ENCODE results near the gene TNS1. TPM values are rescaled to one million over a fixed set of nuclear protein-coding genes. Genes with fewer than 3 reads are reported as not detected.

TNS1 gene
- total and polyA plus RNA-seq, 10 of the 15 experiments (the other 5 are each of a cell fraction or from before 2014, with no cell fraction given): 0.05 to 0.44 TPM; not detected in 8

- DNase-seq (ENCODE audit: low read depth, low spot score) (no peak), FAIRE-seq (no peak), ATAC-seq (no peak)
- Histone ChIP-seq H3K9ac (ENCODE audit: control insufficient read depth, insufficient read depth, low read length) (no peak overlapping the region), H3K9me3 (replicated peaks; ENCODE audit: control insufficient read depth, insufficient read depth, low read length) (no peaks in the 10 kb centered on the region), H4K20me1 (ENCODE audit: control insufficient read depth, insufficient read depth) (no peaks in the 10 kb centered on the region), H3K36me3 (ENCODE audit: control insufficient read depth in 2 of 2, insufficient read depth in 2 of 2, low read length in 1 of 2) (no peaks in the 10 kb centered on the region), H3K27me3 (replicated peaks in 1 of 2; ENCODE audit: control insufficient read depth in 2 of 2, insufficient read depth in 2 of 2, low read length in 1 of 2) (peaks cover 0 to 2% of the 10 kb centered on the region in 2 experiments; a peak in 1 of 4 replicates), H3K4me1 (ENCODE audit: control insufficient read depth, insufficient read depth, low read length) (no peaks in the 10 kb centered on the region), H3K4me2 (ENCODE audit: control insufficient read depth, insufficient read depth) (no peak overlapping the region), H3K27ac (ENCODE audit: control insufficient read depth, insufficient read depth) (no peak overlapping the region), H3K79me2 (ENCODE audit: control insufficient read depth, insufficient read depth, low read length) (no peaks in the 10 kb centered on the region), H2AFZ (ENCODE audit: control insufficient read depth, low read depth, low read length) (no peak overlapping the region), H3K4me3 (no peak overlapping the region)
- CTCF ChIA-PET: interaction anchor here (1.0 kb wide), 1 partner anchor 132 kb away, joined by 3 read pairs; no protein-coding TSS in a partner anchor
- intact Hi-C loops (cut with micrococcal nuclease; ENCODE audit: unreplicated experiment): loop anchor here (5.0 kb wide), 1 partner anchor 1073 kb away; no protein-coding TSS in a partner anchor
- SMC1A ChIA-PET (ENCODE audit: uncharacterized antibody, unreplicated experiment): no interaction called here
- in situ Hi-C loops (cut with MboI): no loop called here
- 28% methylated on average over 5 of the region's 5 CpGs for WGBS (ENCODE audit: insufficient coverage, insufficient replicate concordance, low lambda C conversion rate, missing lambda C conversion rate)
- no TSS peak for BruUV-seq (replicated peaks)
- RAD21 ChIA-PET (ENCODE audit: unreplicated experiment): no interaction called here
- POLR2A ChIA-PET: no interaction called here
- TF ChIP-seq ZBTB40 (IDR thresholded peaks at IDR 0.05; ENCODE audit: borderline replicate concordance) (no peak), RB1 (IDR thresholded peaks at IDR 0.05; ENCODE audit: borderline replicate concordance) (no peak), RELA (IDR thresholded peaks at IDR 0.05; ENCODE audit: borderline replicate concordance, partially characterized antibody) (no peak), CREM (IDR thresholded peaks at IDR 0.05; ENCODE audit: low read depth) (no peak), RAD21 (IDR thresholded peaks at IDR 0.05; ENCODE audit: insufficient read depth, low read depth, low read length) (no peak), NR2F1 (conservative IDR thresholded peaks at IDR 0.05) (no peak), ATF3 (IDR thresholded peaks at IDR 0.05; ENCODE audit: borderline replicate concordance, extremely low read depth, low read depth, low read length) (no peak), PKNOX1 (IDR thresholded peaks at IDR 0.05) (no peak), NKRF (conservative IDR thresholded peaks at IDR 0.05) (no peak), RELB (IDR thresholded peaks at IDR 0.05; ENCODE audit: low read depth) (no peak), IKZF2 (IDR thresholded peaks at IDR 0.05) (no peak)
These were observed 247.6 kb downstream of the TNS1 start for GRCh38 chr2:217755027-217755745.
